ENCODE results near the gene WDR93.
A peak's percentile ranks its signal among the peaks of the same experiment; 100 is the strongest.

WDR93 gene

DNA sequence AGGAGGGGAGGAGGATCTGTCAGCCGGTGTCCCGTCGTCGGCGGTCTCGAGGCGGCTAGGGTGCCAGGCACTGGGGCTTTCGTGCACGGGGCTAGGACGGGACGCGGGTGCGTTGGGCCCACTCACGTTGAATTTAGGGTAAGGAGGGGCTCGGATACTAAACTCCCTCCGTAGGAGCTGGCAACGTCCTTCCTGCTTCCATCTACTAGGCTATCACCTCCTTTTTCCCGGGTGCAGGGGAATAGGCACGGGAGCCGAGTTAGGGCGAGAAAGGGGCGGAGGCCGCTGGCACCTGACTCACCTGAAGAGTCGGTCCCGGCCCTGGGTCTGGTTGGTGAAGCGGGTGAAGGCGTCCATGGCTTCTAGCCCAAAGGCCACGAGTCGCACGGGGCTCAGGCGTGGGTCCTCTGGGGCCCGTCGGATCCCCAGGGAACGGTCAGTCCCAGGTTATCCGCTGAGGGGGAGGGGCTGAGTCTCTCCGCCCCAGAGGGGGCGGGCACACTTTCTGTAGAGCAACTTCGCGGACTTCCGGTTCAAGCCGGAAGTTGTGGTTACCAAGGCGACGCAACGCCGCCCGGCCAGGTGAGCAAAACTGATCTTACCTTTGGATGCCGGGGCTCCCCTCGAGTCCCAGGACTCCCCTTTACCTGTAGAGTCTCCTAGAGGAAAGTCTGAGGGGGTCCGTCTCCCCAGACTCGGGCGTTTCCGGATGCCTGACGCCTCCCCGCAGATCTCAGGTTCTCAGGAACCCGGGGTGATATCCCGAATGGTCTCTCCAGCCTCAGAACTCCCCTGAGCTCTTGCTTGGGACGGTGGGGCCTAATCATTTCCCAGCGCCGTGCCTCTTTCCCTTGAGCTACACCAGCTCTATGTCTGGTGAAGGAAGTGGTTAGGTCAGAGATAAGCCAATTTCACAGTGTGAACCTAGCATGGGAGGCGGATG is at the start of gene WDR93, which contains the start of gene PEX11A (continued):
- TF ChIP-seq ZEB2 (tag by site-specific recombination; IDR thresholded peaks at IDR 0.05) (peak; percentile 91), ZNF239 (tag by site-specific recombination; IDR thresholded peaks at IDR 0.05) (0 out of 2 replicates have a peak, but pooled peaks have one; percentile 22), ZNF394 (tag by site-specific recombination; IDR thresholded peaks at IDR 0.05; ENCODE audit: borderline replicate concordance) (no peak), ZNF660 (tag by site-specific recombination; IDR thresholded peaks at IDR 0.05) (peak; percentile 52; the same call in 1 of the 2 replicates), SCRT1 (tag by site-specific recombination; IDR thresholded peaks at IDR 0.05; ENCODE audit: borderline replicate concordance) (no peak), ZFP37 (tag by site-specific recombination; IDR thresholded peaks at IDR 0.05) (peak; percentile 78; the same call in 1 of the 2 replicates), ZNF2 (tag by site-specific recombination; IDR thresholded peaks at IDR 0.05) (peak; percentile 61; the same call in 1 of the 2 replicates), ZNF114 (tag by site-specific recombination; IDR thresholded peaks at IDR 0.05) (no peak), RBAK (tag by site-specific recombination; IDR thresholded peaks at IDR 0.05) (no peak), ZNF311 (tag by site-specific recombination; IDR thresholded peaks at IDR 0.05; ENCODE audit: borderline replicate concordance) (no peak), SP2 (tag by site-specific recombination; IDR thresholded peaks at IDR 0.05) (peak; percentile 89), ZBTB1 (tag by site-specific recombination; IDR thresholded peaks at IDR 0.05) (no peak), ZBTB48 (tag by site-specific recombination; IDR thresholded peaks at IDR 0.05) (peak; percentile 69), GLIS2 (tag by site-specific recombination; IDR thresholded peaks at IDR 0.05) (peak; percentile 51; the same call in 1 of the 2 replicates), ZNF211 (tag by site-specific recombination; IDR thresholded peaks at IDR 0.05; ENCODE audit: low read depth) (no peak), KLF7 (tag by site-specific recombination; IDR thresholded peaks at IDR 0.05; ENCODE audit: borderline replicate concordance) (0 out of 2 replicates have a peak, but pooled peaks have one; percentile 27), ZNF24 (tag by site-specific recombination; IDR thresholded peaks at IDR 0.05) (peak; percentile 61; the same call in 1 of the 2 replicates), ZNF585B (tag by site-specific recombination; IDR thresholded peaks at IDR 0.05) (no peak), ZBTB8A (tag by site-specific recombination; IDR thresholded peaks at IDR 0.05) (peak; percentile 97), ZNF768 (tag by site-specific recombination; IDR thresholded peaks at IDR 0.05) (no peak)
- TF ChIP-seq, protein P1, sequence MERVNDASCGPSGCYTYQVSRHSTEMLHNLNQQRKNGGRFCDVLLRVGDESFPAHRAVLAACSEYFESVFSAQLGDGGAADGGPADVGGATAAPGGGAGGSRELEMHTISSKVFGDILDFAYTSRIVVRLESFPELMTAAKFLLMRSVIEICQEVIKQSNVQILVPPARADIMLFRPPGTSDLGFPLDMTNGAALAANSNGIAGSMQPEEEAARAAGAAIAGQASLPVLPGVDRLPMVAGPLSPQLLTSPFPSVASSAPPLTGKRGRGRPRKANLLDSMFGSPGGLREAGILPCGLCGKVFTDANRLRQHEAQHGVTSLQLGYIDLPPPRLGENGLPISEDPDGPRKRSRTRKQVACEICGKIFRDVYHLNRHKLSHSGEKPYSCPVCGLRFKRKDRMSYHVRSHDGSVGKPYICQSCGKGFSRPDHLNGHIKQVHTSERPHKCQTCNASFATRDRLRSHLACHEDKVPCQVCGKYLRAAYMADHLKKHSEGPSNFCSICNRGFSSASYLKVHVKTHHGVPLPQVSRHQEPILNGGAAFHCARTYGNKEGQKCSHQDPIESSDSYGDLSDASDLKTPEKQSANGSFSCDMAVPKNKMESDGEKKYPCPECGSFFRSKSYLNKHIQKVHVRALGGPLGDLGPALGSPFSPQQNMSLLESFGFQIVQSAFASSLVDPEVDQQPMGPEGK (tag by site-specific recombination; IDR thresholded peaks at IDR 0.05), result peak; percentile 92
- TF ChIP-seq, protein P2, sequence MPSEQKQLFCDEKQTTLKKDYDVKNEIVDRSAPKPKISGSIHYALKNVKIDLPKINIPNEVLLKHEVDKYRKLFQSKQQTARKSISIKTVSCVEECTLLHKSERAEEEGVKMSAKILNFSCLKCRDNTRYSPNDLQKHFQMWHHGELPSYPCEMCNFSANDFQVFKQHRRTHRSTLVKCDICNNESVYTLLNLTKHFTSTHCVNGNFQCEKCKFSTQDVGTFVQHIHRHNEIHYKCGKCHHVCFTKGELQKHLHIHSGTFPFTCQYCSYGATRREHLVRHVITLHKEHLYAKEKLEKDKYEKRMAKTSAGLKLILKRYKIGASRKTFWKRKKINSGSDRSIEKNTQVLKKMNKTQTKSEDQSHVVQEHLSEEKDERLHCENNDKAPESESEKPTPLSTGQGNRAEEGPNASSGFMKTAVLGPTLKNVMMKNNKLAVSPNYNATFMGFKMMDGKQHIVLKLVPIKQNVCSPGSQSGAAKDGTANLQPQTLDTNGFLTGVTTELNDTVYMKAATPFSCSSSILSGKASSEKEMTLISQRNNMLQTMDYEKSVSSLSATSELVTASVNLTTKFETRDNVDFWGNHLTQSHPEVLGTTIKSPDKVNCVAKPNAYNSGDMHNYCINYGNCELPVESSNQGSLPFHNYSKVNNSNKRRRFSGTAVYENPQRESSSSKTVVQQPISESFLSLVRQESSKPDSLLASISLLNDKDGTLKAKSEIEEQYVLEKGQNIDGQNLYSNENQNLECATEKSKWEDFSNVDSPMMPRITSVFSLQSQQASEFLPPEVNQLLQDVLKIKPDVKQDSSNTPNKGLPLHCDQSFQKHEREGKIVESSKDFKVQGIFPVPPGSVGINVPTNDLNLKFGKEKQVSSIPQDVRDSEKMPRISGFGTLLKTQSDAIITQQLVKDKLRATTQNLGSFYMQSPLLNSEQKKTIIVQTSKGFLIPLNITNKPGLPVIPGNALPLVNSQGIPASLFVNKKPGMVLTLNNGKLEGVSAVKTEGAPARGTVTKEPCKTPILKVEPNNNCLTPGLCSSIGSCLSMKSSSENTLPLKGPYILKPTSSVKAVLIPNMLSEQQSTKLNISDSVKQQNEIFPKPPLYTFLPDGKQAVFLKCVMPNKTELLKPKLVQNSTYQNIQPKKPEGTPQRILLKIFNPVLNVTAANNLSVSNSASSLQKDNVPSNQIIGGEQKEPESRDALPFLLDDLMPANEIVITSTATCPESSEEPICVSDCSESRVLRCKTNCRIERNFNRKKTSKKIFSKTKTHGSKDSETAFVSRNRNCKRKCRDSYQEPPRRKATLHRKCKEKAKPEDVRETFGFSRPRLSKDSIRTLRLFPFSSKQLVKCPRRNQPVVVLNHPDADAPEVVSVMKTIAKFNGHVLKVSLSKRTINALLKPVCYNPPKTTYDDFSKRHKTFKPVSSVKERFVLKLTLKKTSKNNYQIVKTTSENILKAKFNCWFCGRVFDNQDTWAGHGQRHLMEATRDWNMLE (tag by site-specific recombination; conservative IDR thresholded peaks at IDR 0.05; ENCODE audit: low read depth), result peak; percentile 84
- TF ChIP-seq, protein P3, sequence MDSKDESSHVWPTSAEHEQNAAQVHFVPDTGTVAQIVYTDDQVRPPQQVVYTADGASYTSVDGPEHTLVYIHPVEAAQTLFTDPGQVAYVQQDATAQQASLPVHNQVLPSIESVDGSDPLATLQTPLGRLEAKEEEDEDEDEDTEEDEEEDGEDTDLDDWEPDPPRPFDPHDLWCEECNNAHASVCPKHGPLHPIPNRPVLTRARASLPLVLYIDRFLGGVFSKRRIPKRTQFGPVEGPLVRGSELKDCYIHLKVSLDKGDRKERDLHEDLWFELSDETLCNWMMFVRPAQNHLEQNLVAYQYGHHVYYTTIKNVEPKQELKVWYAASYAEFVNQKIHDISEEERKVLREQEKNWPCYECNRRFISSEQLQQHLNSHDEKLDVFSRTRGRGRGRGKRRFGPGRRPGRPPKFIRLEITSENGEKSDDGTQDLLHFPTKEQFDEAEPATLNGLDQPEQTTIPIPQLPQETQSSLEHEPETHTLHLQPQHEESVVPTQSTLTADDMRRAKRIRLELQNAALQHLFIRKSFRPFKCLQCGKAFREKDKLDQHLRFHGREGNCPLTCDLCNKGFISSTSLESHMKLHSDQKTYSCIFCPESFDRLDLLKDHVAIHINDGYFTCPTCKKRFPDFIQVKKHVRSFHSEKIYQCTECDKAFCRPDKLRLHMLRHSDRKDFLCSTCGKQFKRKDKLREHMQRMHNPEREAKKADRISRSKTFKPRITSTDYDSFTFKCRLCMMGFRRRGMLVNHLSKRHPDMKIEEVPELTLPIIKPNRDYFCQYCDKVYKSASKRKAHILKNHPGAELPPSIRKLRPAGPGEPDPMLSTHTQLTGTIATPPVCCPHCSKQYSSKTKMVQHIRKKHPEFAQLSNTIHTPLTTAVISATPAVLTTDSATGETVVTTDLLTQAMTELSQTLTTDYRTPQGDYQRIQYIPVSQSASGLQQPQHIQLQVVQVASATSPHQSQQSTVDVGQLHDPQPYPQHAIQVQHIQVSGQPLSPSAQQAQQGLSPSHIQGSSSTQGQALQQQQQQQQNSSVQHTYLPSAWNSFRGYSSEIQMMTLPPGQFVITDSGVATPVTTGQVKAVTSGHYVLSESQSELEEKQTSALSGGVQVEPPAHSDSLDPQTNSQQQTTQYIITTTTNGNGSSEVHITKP (tag by site-specific recombination; IDR thresholded peaks at IDR 0.05), result peak; percentile 86
- TF ChIP-seq, protein P4, sequence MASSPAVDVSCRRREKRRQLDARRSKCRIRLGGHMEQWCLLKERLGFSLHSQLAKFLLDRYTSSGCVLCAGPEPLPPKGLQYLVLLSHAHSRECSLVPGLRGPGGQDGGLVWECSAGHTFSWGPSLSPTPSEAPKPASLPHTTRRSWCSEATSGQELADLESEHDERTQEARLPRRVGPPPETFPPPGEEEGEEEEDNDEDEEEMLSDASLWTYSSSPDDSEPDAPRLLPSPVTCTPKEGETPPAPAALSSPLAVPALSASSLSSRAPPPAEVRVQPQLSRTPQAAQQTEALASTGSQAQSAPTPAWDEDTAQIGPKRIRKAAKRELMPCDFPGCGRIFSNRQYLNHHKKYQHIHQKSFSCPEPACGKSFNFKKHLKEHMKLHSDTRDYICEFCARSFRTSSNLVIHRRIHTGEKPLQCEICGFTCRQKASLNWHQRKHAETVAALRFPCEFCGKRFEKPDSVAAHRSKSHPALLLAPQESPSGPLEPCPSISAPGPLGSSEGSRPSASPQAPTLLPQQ (tag by site-specific recombination; IDR thresholded peaks at IDR 0.05), result peak; percentile 92
- TF ChIP-seq, protein P5, sequence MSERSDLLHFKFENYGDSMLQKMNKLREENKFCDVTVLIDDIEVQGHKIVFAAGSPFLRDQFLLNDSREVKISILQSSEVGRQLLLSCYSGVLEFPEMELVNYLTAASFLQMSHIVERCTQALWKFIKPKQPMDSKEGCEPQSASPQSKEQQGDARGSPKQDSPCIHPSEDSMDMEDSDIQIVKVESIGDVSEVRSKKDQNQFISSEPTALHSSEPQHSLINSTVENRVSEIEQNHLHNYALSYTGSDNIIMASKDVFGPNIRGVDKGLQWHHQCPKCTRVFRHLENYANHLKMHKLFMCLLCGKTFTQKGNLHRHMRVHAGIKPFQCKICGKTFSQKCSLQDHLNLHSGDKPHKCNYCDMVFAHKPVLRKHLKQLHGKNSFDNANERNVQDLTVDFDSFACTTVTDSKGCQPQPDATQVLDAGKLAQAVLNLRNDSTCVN (tag by site-specific recombination; optimal IDR thresholded peaks at IDR 0.05), result peak; percentile 54
